ENCODE results near the gene BANK1. TPM values are rescaled to one million over a fixed set of nuclear protein-coding genes. Genes with fewer than 3 reads are reported as not detected.
"Not testable (repeated sequence)": the region's sequence is repeated elsewhere in the genome, so short reads cannot be mapped to it uniquely, and the experiment has no call there.

The BANK1 gene
- total RNA-seq, 1 experiment from 2014 or later, result not detected

- H3K9me3 ChIP-seq, result no peaks in the 10 kb centered on the region
- no peaks in the 10 kb centered on the region for H3K27me3 ChIP-seq
- no peak for DNase-seq
- no peaks in the 10 kb centered on the region for H3K36me3 ChIP-seq
- H3K4me3 ChIP-seq, result no peak overlapping the region
Observed at GRCh38 chr4:101855239-101855638, 64.7 kb downstream of the BANK1 start.

- Histone ChIP-seq H3K4me3 (no peak overlapping the region), H3K9me3 (no peaks in the 10 kb centered on the region), H3K36me3 (no peaks in the 10 kb centered on the region), H3K27me3 (no peaks in the 10 kb centered on the region)
- DNase-seq, result no peak
Observed at GRCh38 chr4:101856149-101856548, 65.6 kb downstream of the BANK1 start.

GRCh38 chr4:101857176-101857575 lies 66.6 kb downstream of the BANK1 start:
- no peaks in the 10 kb centered on the region for H3K36me3 ChIP-seq
- H3K27me3 ChIP-seq, result no peaks in the 10 kb centered on the region
- H3K9me3 ChIP-seq, result no peaks in the 10 kb centered on the region
- no peak for DNase-seq
- no peak overlapping the region for H3K4me3 ChIP-seq

- Histone ChIP-seq H3K4me3 (no peak overlapping the region), H3K27me3 (no peaks in the 10 kb centered on the region), H3K9me3 (no peaks in the 10 kb centered on the region), H3K36me3 (no peaks in the 10 kb centered on the region)
- DNase-seq, result no peak
Observed at GRCh38 chr4:101858641-101859040, 68.1 kb downstream of the BANK1 start.

GRCh38 chr4:101862595-101862994 lies 72.1 kb downstream of the BANK1 start:
- Histone ChIP-seq H3K27me3 (no peaks in the 10 kb centered on the region), H3K9me3 (no peaks in the 10 kb centered on the region), H3K36me3 (no peaks in the 10 kb centered on the region), H3K4me3 (no peak overlapping the region)
- no peak for DNase-seq

- no peaks in the 10 kb centered on the region for H3K27me3 ChIP-seq
- no peak overlapping the region for H3K4me3 ChIP-seq
- H3K9me3 ChIP-seq, result no peaks in the 10 kb centered on the region
- DNase-seq, result no peak
- H3K36me3 ChIP-seq, result no peaks in the 10 kb centered on the region
Observed at GRCh38 chr4:101864660-101865059, 74.1 kb downstream of the BANK1 start.

- no peak for DNase-seq
- no peaks in the 10 kb centered on the region for H3K9me3 ChIP-seq
- no peak overlapping the region for H3K4me3 ChIP-seq
- no peaks in the 10 kb centered on the region for H3K36me3 ChIP-seq
- H3K27me3 ChIP-seq, result no peaks in the 10 kb centered on the region
Observed at GRCh38 chr4:101865501-101866062, 75.1 kb downstream of the BANK1 start.

- Histone ChIP-seq H3K36me3 (no peaks in the 10 kb centered on the region), H3K27me3 (no peaks in the 10 kb centered on the region), H3K9me3 (no peaks in the 10 kb centered on the region), H3K4me3 (no peak overlapping the region)
- no peak for DNase-seq
Observed at GRCh38 chr4:101870874-101871273, 80.3 kb downstream of the BANK1 start.

GRCh38 chr4:101871962-101872676 lies 81.6 kb downstream of the BANK1 start:
- no peak overlapping the region for H3K4me3 ChIP-seq
- H3K27me3 ChIP-seq, result no peaks in the 10 kb centered on the region
- H3K9me3 ChIP-seq, result no peaks in the 10 kb centered on the region
- DNase-seq, result no peak
- no peaks in the 10 kb centered on the region for H3K36me3 ChIP-seq

GRCh38 chr4:101885574-101885973 lies 95.0 kb downstream of the BANK1 start:
- H3K36me3 ChIP-seq, result no peaks in the 10 kb centered on the region
- no peak overlapping the region for H3K4me3 ChIP-seq
- no peaks in the 10 kb centered on the region for H3K9me3 ChIP-seq
- DNase-seq, result no peak
- H3K27me3 ChIP-seq, result no peaks in the 10 kb centered on the region

- no peak overlapping the region for H3K4me3 ChIP-seq
- no peak for DNase-seq
- no peaks in the 10 kb centered on the region for H3K36me3 ChIP-seq
- no peaks in the 10 kb centered on the region for H3K27me3 ChIP-seq
- H3K9me3 ChIP-seq, result no peaks in the 10 kb centered on the region
Observed at GRCh38 chr4:101886826-101887225, 96.3 kb downstream of the BANK1 start.

- DNase-seq, result no peak
- H3K9me3 ChIP-seq, result no peaks in the 10 kb centered on the region
- no peaks in the 10 kb centered on the region for H3K36me3 ChIP-seq
- H3K4me3 ChIP-seq, result no peak overlapping the region
- H3K27me3 ChIP-seq, result no peaks in the 10 kb centered on the region
Observed at GRCh38 chr4:101888472-101888871, 97.9 kb downstream of the BANK1 start.

- not testable (repeated sequence) for H3K36me3 ChIP-seq, H3K4me3 ChIP-seq, H3K9me3 ChIP-seq, DNase-seq, H3K27me3 ChIP-seq
Observed at GRCh38 chr4:101905527-101905926, 115.0 kb downstream of the BANK1 start.

- Histone ChIP-seq H3K36me3 (no peaks in the 10 kb centered on the region), H3K9me3 (no peaks in the 10 kb centered on the region), H3K4me3 (no peak overlapping the region), H3K27me3 (no peaks in the 10 kb centered on the region)
- DNase-seq, result no peak
Observed at GRCh38 chr4:101910786-101911373, 120.3 kb downstream of the BANK1 start.

GRCh38 chr4:101911616-101912015 lies 121.1 kb downstream of the BANK1 start:
- DNase-seq, result no peak
- Histone ChIP-seq H3K27me3 (no peaks in the 10 kb centered on the region), H3K36me3 (no peaks in the 10 kb centered on the region), H3K9me3 (no peaks in the 10 kb centered on the region), H3K4me3 (no peak overlapping the region)

- Histone ChIP-seq H3K9me3 (no peaks in the 10 kb centered on the region), H3K4me3 (no peak overlapping the region), H3K36me3 (no peaks in the 10 kb centered on the region), H3K27me3 (no peaks in the 10 kb centered on the region)
- DNase-seq, result no peak
Observed at GRCh38 chr4:101914761-101915160, 124.2 kb downstream of the BANK1 start.

GRCh38 chr4:101919373-101919977 lies 128.9 kb downstream of the BANK1 start:
- Histone ChIP-seq H3K9me3 (no peaks in the 10 kb centered on the region), H3K27me3 (no peaks in the 10 kb centered on the region), H3K4me3 (no peak overlapping the region), H3K36me3 (no peaks in the 10 kb centered on the region)
- no peak for DNase-seq

GRCh38 chr4:101921370-101921769 lies 130.8 kb downstream of the BANK1 start:
- no peaks in the 10 kb centered on the region for H3K36me3 ChIP-seq
- no peaks in the 10 kb centered on the region for H3K27me3 ChIP-seq
- DNase-seq, result no peak
- H3K9me3 ChIP-seq, result no peaks in the 10 kb centered on the region
- no peak overlapping the region for H3K4me3 ChIP-seq

All from MG63 (cell line).